Endometrium (tissue), 2 donors: ENCODE data around the gene AQP2.

Experiments
- FAIRE-seq: peaks from 2 replicates; lab custom pipeline; 2012; peaks lifted over from hg19 to GRCh38; lab: Jason Lieb, UNC
- donor health status: control.
- donor health status: control.

The AQP2 gene

GRCh38 chr12:49920241-49920914 lies 30.2 kb upstream of the AQP2 start:
- FAIRE-seq: no peak

GRCh38 chr12:49920915-49921286 lies 29.6 kb upstream of the AQP2 start:
- no peak for FAIRE-seq

GRCh38 chr12:49921299-49921698 lies 29.2 kb upstream of the AQP2 start:
- no peak for FAIRE-seq

- no peak for FAIRE-seq
These were observed 28.6 kb upstream of the AQP2 start for GRCh38 chr12:49921936-49922335.

- FAIRE-seq: no peak
These were observed 28.0 kb upstream of the AQP2 start for GRCh38 chr12:49922349-49923034.

GRCh38 chr12:49923035-49923644 lies 27.4 kb upstream of the AQP2 start:
- FAIRE-seq: no peak

- no peak for FAIRE-seq
These were observed 26.5 kb upstream of the AQP2 start for GRCh38 chr12:49923880-49924556.

GRCh38 chr12:49924628-49925246 lies 25.8 kb upstream of the AQP2 start:
- FAIRE-seq: no peak

GRCh38 chr12:49925433-49926204 lies 24.9 kb upstream of the AQP2 start:
- no peak for FAIRE-seq

- FAIRE-seq: no peak
These were observed 22.1 kb upstream of the AQP2 start for GRCh38 chr12:49928471-49928870.

- no peak for FAIRE-seq
These were observed 21.0 kb upstream of the AQP2 start for GRCh38 chr12:49929581-49929980.

- FAIRE-seq: no peak
These were observed 19.8 kb upstream of the AQP2 start for GRCh38 chr12:49930515-49931288.

- no peak for FAIRE-seq
These were observed 18.5 kb upstream of the AQP2 start for GRCh38 chr12:49932023-49932422.

GRCh38 chr12:49932533-49933130 lies 17.9 kb upstream of the AQP2 start:
- FAIRE-seq: no peak

- FAIRE-seq: no peak
These were observed 16.7 kb upstream of the AQP2 start for GRCh38 chr12:49933796-49934195.

- FAIRE-seq: no peak
These were observed 16.0 kb upstream of the AQP2 start for GRCh38 chr12:49934505-49934904.

GRCh38 chr12:49936925-49937324 lies 13.6 kb upstream of the AQP2 start:
- FAIRE-seq: no peak

- FAIRE-seq: no peak
These were observed 12.8 kb upstream of the AQP2 start for GRCh38 chr12:49937639-49938300.

GRCh38 chr12:49939307-49939706 lies 11.2 kb upstream of the AQP2 start:
- no peak for FAIRE-seq

GRCh38 chr12:49939707-49940106 lies 10.8 kb upstream of the AQP2 start:
- FAIRE-seq: no peak
